ENCODE data around the gene VGLL3.
"Not testable (repeated sequence)": the region's sequence is repeated elsewhere in the genome, so short reads cannot be mapped to it uniquely, and the experiment has no call there.

Gene VGLL3

GRCh38 chr3:86989006-86989405 is 1.9 kb downstream of the VGLL3 start:
- DNase-seq = no peak

GRCh38 chr3:86988235-86988634 is 2.7 kb downstream of the VGLL3 start:
- DNase-seq = no peak

GRCh38 chr3:86987421-86987715 is 3.6 kb downstream of the VGLL3 start:
- DNase-seq = no peak

GRCh38 chr3:86986671-86987420 is 4.1 kb downstream of the VGLL3 start:
- no peak for DNase-seq

DNA sequence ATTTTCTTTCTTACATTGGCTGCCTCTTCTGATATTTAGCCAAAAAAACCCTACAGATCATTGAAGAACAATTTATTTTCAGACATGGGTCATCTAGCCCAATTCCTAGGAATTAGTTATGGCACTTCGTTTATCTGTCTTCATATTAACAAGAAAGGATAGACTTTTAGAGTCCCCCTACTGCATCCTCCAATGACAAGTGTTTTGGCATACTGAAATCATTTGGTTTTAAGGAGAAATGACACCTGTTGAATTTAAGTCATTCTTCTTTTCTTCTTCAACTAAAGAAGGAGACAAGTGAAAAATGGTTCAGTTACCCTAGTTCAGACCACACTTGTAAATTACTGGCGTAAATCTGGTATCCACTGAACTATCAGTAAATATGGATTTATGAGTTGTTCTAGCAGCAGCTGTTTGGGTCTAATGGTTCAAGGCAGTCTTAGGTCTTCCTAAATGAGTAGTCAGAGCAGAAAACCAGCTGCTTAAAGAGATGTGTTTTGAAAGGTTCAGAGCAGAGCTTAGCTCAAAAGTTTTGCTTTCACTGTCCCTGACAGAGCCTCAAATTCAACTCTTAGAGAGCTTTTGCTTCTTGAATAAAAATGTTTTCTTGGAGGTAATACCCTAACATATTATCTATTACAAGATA is 5.6 kb downstream of the VGLL3 start:
- DNase-seq = no peak

- DNase-seq = no peak
These were observed 6.7 kb downstream of the VGLL3 start for GRCh38 chr3:86984271-86984670.

DNA sequence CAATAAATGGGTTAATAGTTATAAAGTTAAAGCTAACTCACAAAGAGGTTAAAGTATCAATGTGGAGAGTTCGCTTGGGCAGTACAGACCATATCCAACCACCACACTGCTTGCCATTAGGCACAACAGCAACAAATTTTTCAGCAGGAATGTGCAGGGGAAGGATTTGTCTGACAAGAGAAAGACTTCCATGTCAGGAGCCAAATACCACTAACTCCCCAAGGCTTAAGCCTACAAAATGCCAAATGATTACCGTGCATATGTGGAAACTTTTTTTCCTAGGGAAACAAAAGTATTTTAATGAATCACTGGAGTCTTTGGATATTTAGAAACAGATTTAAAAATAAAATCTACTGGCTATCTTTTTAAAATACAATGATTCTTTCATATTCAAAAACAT is 8.1 kb downstream of the VGLL3 start:
- no peak for DNase-seq

DNA sequence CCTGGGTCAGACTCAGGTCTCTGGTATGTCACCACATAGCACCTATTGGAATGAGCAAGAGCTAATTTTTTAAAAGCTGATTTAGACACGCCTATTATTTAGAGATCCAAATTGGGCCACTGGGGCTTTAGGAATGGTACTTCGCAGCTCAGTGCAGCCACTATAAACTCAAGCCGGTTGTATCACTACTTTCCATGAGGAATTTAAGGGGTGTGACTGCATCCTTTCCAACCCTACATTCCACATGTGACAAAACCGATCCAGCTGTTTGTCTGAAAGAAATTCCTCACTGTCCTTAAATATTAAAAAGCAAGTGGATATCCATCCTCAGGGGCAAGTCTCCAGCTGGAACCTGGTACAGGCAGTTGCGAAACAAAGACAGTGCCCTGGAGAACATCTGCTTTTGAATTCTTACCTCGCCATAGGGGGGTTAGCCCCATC is 12.8 kb downstream of the VGLL3 start:
- DNase-seq = no peak

- DNase-seq = no peak
These were observed 14.7 kb downstream of the VGLL3 start for GRCh38 chr3:86976219-86976618.

DNA sequence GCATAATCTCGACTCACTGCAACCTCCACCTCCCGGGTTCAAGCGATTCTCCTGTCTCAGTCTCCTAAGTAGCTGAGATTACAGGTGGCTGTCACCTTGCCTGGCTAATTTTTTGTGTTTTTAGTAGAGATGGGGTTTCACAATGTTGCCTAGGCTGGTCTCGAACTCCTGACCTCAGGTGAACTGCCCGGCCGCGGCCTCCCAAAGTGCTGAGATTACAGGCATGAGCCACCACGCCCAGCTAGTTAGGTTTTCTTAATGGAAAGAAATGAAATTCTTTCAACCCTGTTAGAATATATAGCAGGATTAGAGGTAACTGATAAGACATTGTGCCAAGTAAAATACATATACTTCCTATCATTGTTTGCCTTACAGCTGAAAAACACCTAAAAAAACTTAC is 16.8 kb downstream of the VGLL3 start:
- DNase-seq = not testable (repeated sequence)

DNA sequence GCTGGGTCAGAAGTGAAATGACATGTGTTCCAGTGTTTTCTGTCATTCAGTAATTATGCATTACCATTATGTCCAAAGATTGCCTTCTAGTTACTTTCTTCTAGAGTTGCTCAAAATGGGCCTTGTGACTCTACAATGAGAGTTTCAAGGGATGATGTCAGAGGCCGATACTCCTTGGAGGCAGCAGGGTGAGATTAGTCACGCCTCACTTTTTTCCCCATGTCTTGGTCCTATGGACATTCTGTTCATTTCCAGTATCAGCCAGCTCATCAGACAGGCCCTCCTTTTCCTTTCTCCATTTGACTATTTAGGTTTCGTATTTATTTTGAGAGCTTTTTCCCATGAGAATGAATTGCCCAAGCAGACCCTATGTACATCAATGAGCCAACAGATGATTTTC is 17.5 kb downstream of the VGLL3 start:
- no peak for DNase-seq

DNA sequence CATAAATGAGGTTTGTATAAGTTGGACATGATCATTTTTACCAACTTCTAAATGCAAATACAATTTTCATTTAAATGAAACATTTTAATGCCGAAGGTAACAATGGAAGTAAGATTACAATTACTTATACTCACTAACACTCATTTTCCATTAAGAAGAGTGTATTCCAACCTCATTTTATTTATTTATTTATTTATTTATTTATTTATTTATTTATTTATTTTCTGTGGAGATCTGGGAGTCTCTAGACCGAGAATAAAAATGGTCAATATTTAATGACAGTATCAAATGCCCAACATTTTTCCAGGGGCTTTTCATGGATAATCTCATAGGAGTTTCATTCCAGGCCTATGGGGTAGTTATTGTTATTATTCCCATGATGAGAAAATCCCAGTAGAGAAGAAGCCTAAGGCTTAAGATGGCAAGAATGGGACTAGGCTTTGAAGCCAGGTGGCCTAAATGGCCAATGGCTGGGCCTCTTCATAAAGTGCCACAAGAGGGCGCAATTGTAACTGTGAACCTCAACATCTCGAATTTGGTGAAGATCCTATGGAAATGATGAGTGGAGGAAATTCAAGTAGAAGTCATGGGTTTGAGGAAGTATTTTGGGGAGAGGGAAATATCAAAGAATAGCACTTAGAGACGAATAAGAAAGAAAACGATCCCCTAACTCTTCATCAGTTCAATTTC is 21.3 kb downstream of the VGLL3 start:
- no peak for DNase-seq

GRCh38 chr3:86968244-86968932 is 22.6 kb downstream of the VGLL3 start:
- no peak for DNase-seq

DNA sequence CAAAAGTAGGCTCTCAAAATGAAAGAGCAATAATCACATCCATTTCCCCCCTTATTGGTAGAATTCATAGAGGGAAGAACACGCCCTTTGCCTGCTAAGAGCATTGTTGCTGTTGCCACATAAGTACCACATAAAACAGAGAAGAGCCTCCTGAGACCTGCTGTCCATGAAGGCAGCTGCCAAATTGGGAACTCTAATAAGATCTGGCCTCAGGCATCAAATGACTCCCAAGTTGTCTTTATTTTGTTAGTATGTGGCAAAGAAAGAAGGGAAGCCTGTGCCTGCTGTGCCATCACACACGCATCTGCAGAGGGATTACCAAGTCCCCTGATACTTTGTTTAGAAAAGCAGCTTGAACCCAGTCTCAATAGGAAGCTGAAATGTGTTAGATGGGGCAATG is 23.9 kb downstream of the VGLL3 start:
- DNase-seq = peak; percentile 74

DNA sequence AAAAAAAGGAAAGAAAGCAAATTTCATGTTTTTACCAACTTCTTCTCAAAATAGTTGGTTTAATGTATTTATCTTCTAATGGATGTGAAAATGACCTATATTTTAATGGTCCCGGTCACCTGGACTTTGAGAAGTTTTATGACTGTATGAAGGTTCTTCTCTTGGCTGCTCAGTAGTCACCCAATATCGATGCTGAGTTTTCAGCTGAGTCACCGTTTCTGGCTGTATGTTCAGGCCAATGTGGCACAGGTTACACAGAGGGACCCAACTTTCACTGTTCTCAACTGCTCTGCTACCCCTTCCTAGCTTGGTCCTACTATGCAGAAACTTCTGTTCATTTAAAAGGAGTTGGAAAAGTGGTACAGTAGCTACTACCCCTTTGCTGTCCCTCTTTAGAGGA is 25.8 kb downstream of the VGLL3 start:
- DNase-seq = no peak

GRCh38 chr3:86963611-86964010 is 27.3 kb downstream of the VGLL3 start:
- no peak for DNase-seq

GRCh38 chr3:86961297-86961696 is 29.7 kb downstream of the VGLL3 start:
- DNase-seq = no peak

DNA sequence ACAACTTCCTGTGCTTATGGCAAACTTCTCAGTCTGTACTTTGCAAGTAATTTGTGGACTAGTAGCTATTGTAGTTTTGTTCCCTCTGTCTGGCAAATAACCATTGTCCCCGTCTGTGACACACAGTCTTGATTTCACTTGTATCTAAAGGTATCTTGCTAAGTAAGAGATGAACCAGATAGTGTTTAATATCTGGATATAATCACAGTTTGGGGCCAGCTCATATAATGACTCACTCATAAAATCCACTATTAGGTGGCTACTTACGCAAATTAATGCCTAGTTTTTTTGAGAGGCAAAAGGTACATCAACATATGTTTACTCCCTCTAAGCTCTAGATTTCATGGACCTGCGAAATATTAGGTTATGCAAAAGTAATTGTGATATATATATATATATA is 30.4 kb downstream of the VGLL3 start:
- no peak for DNase-seq

GRCh38 chr3:86958534-86958933 is 32.4 kb downstream of the VGLL3 start:
- DNase-seq = no peak

- no peak for DNase-seq
These were observed 36.2 kb downstream of the VGLL3 start for GRCh38 chr3:86954747-86955146.

GRCh38 chr3:86954226-86954625 is 36.7 kb downstream of the VGLL3 start:
- peak; percentile 59 for DNase-seq

- DNase-seq = no peak
These were observed 39.6 kb downstream of the VGLL3 start for GRCh38 chr3:86951322-86951721.

- DNase-seq = no peak
These were observed 40.2 kb downstream of the VGLL3 start for GRCh38 chr3:86950717-86951116.

- DNase-seq = no peak
These were observed 41.1 kb downstream of the VGLL3 start for GRCh38 chr3:86949850-86950249.
